Medulla oblongata (tissue), 1 donor: ENCODE results near the gene MET.
A peak's percentile ranks its signal among the peaks of the same experiment; 100 is the strongest.
"Not testable (repeated sequence)": the region's sequence is repeated elsewhere in the genome, so short reads cannot be mapped to it uniquely, and the experiment has no call there.

Source experiments
- DNase-seq: peaks from one replicate; pipeline ENCODE4 v3.0.0-alpha.2; 2015; ENCODE audit errors: extremely low spot score

Gene MET

GRCh38 chr7:116809636-116810266 is 137.8 kb downstream of the MET start:
- DNase-seq, result peak; percentile 79

GRCh38 chr7:116810267-116811116 is 138.5 kb downstream of the MET start:
- no peak for DNase-seq

GRCh38 chr7:116811768-116812167 is 139.8 kb downstream of the MET start:
- no peak for DNase-seq

GRCh38 chr7:116812860-116813259 is 140.9 kb downstream of the MET start:
- no peak for DNase-seq

GRCh38 chr7:116813371-116813770 is 141.4 kb downstream of the MET start:
- DNase-seq, result not testable (repeated sequence)

- no peak for DNase-seq
Measured at GRCh38 chr7:116815041-116815440, 143.0 kb downstream of the MET start.

DNA sequence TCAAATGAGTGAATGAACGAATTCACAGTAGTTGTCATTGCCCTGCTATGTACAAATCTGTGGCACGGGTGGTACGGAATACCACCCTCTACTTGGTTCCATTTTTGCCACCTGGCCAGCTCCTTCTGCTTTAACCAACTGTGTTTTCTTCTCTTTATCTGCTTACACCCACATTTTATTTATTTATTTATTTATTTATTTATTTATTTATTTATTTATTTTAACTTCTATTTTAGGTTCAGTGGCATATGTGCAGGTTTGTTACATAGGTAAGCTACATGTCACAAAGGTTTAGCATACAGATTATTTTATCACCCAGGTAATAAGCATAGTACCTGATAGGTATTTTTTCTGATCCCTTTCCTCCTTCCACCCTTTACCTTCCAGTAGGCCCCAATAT is 148.2 kb downstream of the MET start:
- no peak for DNase-seq

DNA sequence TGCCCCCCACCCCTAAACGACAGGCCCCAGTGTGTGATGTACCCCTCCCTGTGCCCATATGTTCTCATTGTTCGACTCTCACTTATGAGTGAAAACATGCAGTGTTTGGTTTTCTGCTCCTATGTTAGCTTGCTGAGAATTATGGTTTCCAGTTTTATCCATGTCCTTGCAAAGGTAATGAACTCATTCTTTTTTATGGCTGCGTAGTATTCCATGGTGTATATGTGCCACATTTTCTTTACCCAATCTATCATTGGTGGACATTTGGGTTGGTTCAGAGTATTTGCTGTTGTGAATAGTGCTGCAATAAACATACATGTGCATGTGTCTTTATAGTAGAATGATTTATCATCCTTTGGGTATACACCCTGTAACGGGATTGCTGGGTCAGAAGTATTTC is 149.7 kb downstream of the MET start:
- DNase-seq, result not testable (repeated sequence)

GRCh38 chr7:116824449-116824848 is 152.5 kb downstream of the MET start:
- no peak for DNase-seq

DNA sequence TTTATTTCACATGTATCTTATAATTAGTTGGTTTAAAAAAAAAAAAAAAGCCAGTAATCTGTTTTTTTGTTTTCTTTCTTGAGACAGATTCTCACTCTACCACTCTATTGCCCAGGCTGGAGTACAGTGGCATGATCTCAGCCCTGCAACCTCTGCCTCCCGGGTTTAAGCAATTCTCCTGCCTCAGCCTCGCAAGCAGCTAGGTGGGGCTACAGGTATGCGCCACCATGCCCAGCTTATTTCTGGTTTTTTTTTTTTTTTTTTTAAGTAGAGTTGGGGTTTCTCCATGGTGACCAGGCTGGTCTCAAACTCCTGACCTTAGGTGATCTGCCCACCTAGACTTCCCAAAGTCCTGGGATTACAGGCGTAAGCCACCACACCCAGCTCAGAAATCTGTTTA is 156.3 kb downstream of the MET start:
- no peak for DNase-seq

- DNase-seq, result no peak
Measured at GRCh38 chr7:116829041-116829440, 157.0 kb downstream of the MET start.

DNA sequence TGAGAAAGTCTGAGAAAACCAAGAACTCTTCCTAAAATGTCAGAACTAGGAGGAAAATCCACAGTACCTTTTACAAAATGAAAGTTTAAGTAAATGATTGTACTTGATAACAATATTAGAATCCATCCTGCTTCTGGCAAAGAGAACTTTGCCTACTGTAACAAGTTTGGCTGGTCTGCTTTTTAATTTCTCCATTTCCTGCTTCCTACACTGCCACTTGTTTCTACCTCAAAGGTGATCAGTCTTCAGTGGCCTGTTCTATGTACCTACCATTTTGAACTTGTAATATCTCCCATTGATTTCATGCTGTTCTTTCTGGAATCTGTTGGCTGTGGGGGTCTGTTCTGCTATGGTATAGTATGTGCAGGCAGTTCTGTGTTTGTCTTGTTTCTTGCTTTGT is 157.5 kb downstream of the MET start:
- DNase-seq, result no peak

DNA sequence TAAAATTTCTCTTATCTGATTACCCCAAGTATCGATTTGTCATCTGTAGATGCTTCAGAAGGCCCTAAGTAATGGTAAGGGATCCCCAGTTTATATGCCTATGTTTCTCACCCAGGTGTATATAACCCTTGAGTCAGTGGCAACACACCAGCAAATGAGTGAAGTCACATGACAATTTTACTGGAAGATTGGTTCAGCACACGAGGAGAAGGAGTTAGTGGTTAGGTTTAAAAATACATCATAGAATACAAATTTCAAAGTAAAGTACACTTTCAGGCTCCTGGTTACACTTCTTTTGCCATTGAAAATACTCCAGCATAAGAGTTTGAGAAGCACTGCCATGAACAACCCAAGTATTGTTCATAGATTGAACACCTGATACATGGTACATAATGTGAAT is 160.7 kb downstream of the MET start:
- no peak for DNase-seq

DNA sequence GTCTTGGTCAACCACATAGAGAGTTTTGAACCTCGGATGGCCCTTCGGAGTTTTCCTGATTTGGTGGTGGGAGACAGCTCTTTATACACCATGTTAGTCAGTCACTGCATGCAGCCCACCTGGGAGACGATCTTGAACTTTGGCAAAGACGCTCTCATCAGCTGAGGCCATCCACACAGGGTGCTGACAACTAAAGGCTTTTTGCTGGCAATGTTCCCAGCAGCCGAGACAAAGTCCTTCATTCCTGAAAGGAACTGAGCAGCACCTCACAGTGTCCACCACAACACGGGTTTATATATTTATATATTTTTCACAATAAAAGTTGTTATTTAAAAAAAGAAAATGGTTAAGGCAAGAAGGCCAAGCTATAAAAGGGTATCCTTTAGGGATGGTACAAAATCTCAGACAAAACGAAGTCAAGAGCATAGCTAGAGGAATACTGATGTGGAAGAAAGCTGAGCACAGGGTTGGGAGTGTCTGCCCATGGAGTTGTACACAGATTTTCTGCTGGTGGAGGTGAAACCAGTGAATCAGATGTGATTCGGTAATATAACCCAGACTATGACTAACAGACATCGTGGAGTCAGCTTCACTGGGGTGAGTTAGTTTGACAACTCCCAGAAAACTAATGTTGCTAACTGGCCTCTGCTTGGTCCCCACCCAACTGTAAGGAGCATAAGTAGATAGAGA is 163.0 kb downstream of the MET start:
- peak; percentile 9 for DNase-seq

DNA sequence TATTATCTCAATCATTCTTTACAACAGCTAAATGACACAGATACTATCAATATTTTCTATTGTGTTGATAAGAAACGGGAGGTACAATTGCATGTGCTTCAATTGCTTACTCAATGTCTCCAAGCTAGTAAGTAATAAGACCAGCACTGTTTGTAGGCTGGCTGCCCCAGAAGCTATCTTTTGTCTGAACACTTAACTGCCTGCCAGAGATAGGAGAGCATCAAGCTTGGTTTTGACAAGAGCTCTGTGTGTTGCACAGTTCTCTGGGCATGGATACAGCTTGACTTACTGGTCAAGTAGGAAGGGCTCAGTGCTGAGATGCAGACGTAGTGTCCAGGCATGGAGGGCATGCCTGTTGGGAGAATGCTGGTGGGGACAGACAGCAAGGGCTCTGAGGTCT is 164.1 kb downstream of the MET start:
- DNase-seq, result peak; percentile 12

GRCh38 chr7:116836911-116837310 is 164.9 kb downstream of the MET start:
- no peak for DNase-seq

DNA sequence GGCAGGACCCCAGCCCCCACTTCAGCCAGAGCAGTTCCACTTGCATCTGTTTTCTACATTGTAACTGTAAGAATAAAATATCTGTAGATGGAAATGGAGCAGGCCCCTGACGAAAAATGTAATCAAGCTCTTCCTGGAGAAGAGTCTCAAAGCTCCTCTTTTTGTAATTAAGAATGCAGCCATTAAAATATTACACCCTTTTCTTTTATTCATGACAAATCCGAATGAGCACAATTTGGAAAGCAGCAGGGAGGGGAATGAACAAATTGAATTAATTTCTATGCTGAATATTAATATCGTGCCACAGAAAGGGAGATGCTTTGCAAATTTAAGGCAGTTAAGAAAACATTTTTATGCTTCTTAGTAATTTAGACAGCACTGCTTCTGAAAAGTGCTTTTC is 165.6 kb downstream of the MET start:
- DNase-seq, result no peak

GRCh38 chr7:116840256-116840655 is 168.3 kb downstream of the MET start:
- DNase-seq, result no peak

DNA sequence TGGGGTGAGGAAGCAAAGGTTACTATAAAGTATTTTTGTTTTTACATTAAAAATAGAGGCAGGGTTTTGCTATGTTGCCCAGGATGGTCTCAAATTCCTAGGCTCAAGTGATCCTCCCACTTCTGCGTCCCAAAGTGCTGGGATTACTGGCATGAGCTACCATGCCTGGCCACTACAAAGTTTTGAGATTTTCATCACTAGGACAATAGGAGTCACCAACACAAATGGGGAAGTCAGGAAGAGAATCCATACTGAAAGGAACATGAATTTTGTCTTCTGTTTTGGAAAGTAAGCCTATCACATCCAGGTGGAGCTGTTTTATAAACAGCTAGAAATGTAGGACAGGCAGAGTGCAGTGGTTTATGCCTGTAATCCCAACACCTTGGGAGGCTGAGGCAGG is 170.4 kb downstream of the MET start:
- DNase-seq, result no peak

DNA sequence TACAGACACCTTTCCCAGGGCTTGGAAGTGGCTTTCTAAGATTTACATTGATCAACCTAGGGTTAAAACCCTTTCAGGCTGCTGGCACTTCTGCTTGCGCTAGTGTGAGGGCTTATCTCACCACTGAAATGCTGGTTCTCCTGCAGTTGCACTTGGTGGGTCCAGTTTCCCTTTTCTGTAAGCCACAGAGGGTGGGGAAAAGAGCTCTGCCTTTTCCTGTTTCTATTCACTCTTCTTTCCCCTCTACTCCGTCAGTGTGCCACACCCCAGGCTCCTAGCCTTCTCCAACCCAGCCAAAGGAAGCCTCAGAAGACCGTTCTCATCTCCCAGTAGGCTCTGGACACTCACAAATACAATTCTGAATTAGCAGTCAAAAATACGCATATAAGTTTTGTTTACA is 171.4 kb downstream of the MET start:
- peak; percentile 41 for DNase-seq
